HG03060 (cell line): ENCODE measurements around the gene RIPOR2.
"Not testable (repeated sequence)": the region's sequence is repeated elsewhere in the genome, so short reads cannot be mapped to it uniquely, and the experiment has no call there.

Experiments
- ATAC-seq: cut with Tn5 transposase; IDR thresholded peaks from one replicate; pipeline ENCODE4 v1.9.1; 2021; ENCODE audit warnings: low read depth, moderate number of reproducible peaks; ENCODE audit not compliant: unreplicated experiment

The RIPOR2 gene

GRCh38 chr6:24778121-24778520 lies 157.6 kb downstream of the RIPOR2 start:
- ATAC-seq = no peak

- ATAC-seq = no peak
Measured at GRCh38 chr6:24777227-24777626, 158.5 kb downstream of the RIPOR2 start.

GRCh38 chr6:24775520-24776058 lies 160.2 kb downstream of the RIPOR2 start:
- ATAC-seq = peak; percentile 3

GRCh38 chr6:24774696-24775519 lies 160.9 kb downstream of the RIPOR2 start, which contains the start of gene GMNN:
TSS of gene GMNN (plus strand) at chr6:24774937. CDS start at chr6:24777247, 2,310 bp downstream.
- peak; percentile 63 for ATAC-seq

- ATAC-seq = no peak
Measured at GRCh38 chr6:24768361-24768760, 167.4 kb downstream of the RIPOR2 start.

- ATAC-seq = peak; percentile 57
Measured at GRCh38 chr6:24766680-24767462, 168.9 kb downstream of the RIPOR2 start.

GRCh38 chr6:24765968-24766367 lies 169.8 kb downstream of the RIPOR2 start:
- ATAC-seq = not testable (repeated sequence)

- not testable (repeated sequence) for ATAC-seq
Measured at GRCh38 chr6:24764833-24765828, 170.6 kb downstream of the RIPOR2 start.

GRCh38 chr6:24763578-24763977 lies 172.2 kb downstream of the RIPOR2 start:
- no peak for ATAC-seq

GRCh38 chr6:24761851-24762250 lies 173.9 kb downstream of the RIPOR2 start:
- ATAC-seq = no peak

GRCh38 chr6:24761193-24761835 lies 174.4 kb downstream of the RIPOR2 start:
- ATAC-seq = no peak

- ATAC-seq = no peak
Measured at GRCh38 chr6:24760210-24760609, 175.6 kb downstream of the RIPOR2 start.

- no peak for ATAC-seq
Measured at GRCh38 chr6:24759718-24760117, 176.0 kb downstream of the RIPOR2 start.

- ATAC-seq = no peak
Measured at GRCh38 chr6:24757611-24758010, 178.1 kb downstream of the RIPOR2 start.

- ATAC-seq = no peak
Measured at GRCh38 chr6:24755279-24755678, 180.5 kb downstream of the RIPOR2 start.

GRCh38 chr6:24754378-24754777 lies 181.4 kb downstream of the RIPOR2 start:
- ATAC-seq = not testable (repeated sequence)
